Measurements from ENCODE around the gene HDAC7. TPM values are rescaled to one million over a fixed set of nuclear protein-coding genes. Genes with fewer than 3 reads are reported as not detected.

Gene HDAC7
- total RNA-seq, 4 donors from 2014 or later = 58.3 to 105 (median 82.5) TPM

DNA sequence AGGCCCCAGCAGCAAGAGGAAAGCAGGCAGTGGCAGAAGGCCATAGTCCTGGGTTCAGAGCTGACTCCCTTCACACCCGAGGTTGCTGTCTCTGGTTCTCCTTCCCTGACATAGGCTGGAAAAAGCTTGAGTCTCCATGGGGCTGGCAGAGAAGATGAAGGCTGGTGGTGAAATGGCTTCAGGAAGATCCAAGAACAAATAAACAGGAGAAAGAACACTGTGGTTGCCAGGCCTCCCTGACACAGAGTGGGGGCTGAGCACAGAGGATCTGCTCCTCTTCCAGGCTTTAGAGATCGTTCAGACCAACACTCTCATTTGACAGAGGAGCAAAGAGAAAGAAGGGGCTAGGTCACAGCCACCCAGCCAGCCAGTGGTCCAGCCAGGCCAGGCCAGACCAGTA, 14.3 kb downstream of the HDAC7 start:
- no peaks in the 10 kb centered on the region for H3K27me3 ChIP-seq
- H3K4me1 ChIP-seq = peaks cover 100% of the 10 kb centered on the region in 4 donors
- WGBS = 13% methylated on average over 2 of the region's 2 CpGs
- H3K27ac ChIP-seq (replicated peaks in 1 of 4) = peak overlapping the region; percentile 92 to 99 (median 98)
- H3K9me3 ChIP-seq = no peaks in the 10 kb centered on the region
- DNase-seq (ENCODE audit: extremely low spot score) = no peak
- peak overlapping the region in 1 of 4 donors; percentile 4 for H3K4me3 ChIP-seq
- peak; percentile 28 to 55 for TF ChIP-seq POLR2AphosphoS5 (IDR thresholded peaks at IDR 0.05)
- TF ChIP-seq POLR2A (IDR thresholded peaks at IDR 0.05; ENCODE audit: low read depth) = no peak
- no peak for TF ChIP-seq EP300 (IDR thresholded peaks at IDR 0.05)
- TF ChIP-seq, protein P1, sequence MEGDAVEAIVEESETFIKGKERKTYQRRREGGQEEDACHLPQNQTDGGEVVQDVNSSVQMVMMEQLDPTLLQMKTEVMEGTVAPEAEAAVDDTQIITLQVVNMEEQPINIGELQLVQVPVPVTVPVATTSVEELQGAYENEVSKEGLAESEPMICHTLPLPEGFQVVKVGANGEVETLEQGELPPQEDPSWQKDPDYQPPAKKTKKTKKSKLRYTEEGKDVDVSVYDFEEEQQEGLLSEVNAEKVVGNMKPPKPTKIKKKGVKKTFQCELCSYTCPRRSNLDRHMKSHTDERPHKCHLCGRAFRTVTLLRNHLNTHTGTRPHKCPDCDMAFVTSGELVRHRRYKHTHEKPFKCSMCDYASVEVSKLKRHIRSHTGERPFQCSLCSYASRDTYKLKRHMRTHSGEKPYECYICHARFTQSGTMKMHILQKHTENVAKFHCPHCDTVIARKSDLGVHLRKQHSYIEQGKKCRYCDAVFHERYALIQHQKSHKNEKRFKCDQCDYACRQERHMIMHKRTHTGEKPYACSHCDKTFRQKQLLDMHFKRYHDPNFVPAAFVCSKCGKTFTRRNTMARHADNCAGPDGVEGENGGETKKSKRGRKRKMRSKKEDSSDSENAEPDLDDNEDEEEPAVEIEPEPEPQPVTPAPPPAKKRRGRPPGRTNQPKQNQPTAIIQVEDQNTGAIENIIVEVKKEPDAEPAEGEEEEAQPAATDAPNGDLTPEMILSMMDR (IDR thresholded peaks at IDR 0.05) = no peak
- intact Hi-C loops (cut with DNase I) = loop anchor here (2.0 kb wide), 1 partner anchor 31 kb away; no protein-coding TSS in a partner anchor
- peaks cover 0 to 20% (median 7%) of the 10 kb centered on the region in 4 donors for H3K36me3 ChIP-seq

DNA sequence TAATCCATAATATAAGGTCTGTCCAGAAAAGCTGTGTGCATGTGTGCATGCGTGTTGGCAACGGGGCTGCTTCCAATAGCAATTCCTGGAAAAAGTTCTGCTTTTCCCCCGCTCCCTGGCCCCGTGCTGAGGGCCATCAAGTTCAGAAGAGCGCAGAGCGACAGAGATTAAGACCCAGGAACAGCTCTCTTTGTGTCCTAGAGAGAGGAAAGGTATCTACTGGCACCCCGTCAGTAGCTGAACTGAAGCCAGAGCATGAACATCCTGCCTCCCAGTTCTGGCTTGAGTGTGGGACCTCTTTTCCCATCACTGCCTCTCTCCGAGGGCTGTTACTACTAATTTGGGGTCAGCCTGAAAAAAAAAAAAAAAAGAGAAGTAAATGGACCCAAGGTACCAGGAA, 15.5 kb downstream of the HDAC7 start:
- no peaks in the 10 kb centered on the region for H3K27me3 ChIP-seq
- intact Hi-C loops (cut with DNase I) = loop anchor here (2.0 kb wide), 1 partner anchor 33 kb away; no protein-coding TSS in a partner anchor
- DNase-seq (ENCODE audit: extremely low spot score) = no peak
- H3K4me1 ChIP-seq = peaks cover 100% of the 10 kb centered on the region in 4 donors
- TF ChIP-seq, protein P1 (IDR thresholded peaks at IDR 0.05) = no peak
- TF ChIP-seq POLR2AphosphoS5 (IDR thresholded peaks at IDR 0.05) (no peak), POLR2A (IDR thresholded peaks at IDR 0.05; ENCODE audit: low read depth) (no peak), EP300 (IDR thresholded peaks at IDR 0.05) (no peak)
- H3K4me3 ChIP-seq = peak overlapping the region in 1 of 4 donors; percentile 4
- 46% methylated on average over 7 of the region's 8 CpGs for WGBS
- peak overlapping the region; percentile 92 to 99 (median 98) for H3K27ac ChIP-seq (replicated peaks in 1 of 4)
- H3K36me3 ChIP-seq = peaks cover 0 to 25% (median 9%) of the 10 kb centered on the region in 4 donors
- no peaks in the 10 kb centered on the region for H3K9me3 ChIP-seq

DNA sequence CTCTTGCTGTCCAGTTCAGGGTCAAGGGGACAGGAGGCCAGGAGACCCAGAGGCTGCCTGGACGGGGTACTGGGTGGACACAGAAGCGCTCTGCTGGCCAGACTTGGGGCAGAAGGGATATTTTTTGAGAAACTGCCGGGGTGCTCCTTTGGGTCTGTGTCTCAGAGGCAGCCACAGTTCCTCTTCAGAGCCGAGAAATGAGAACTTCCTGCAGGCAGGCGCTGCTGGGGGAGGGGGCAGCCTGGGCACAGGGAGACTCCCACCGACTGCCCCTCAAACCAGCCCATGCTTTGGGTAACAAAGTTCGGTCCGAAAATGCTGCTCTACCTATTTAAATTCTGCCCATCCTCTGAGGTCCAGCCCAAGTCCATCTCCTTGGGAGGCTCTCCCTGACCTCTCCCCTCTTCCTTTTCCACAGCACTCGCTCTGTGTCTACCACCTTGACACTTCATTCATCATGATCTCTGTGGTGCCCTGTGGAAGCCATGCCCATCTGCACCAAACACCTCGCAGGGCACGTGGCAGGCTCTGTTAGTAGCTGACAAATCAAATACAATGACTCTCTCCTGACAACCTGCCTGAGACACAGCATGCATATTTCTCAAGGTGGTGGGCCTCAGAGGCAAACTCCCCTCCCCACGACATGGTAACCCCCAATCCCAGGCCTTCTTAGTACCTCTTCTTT, 16.4 kb downstream of the HDAC7 start:
- H3K27ac ChIP-seq (replicated peaks in 1 of 4) = peak overlapping the region; percentile 92 to 99 (median 98)
- WGBS = 69% methylated on average over 9 of the region's 12 CpGs
- peaks cover 99 to 100% (median 100%) of the 10 kb centered on the region in 4 donors for H3K4me1 ChIP-seq
- H3K27me3 ChIP-seq = no peaks in the 10 kb centered on the region
- TF ChIP-seq POLR2A (IDR thresholded peaks at IDR 0.05; ENCODE audit: low read depth) (no peak), POLR2AphosphoS5 (IDR thresholded peaks at IDR 0.05) (no peak), EP300 (IDR thresholded peaks at IDR 0.05) (no peak)
- TF ChIP-seq, protein P1 (IDR thresholded peaks at IDR 0.05) = no peak
- no peak overlapping the region for H3K4me3 ChIP-seq
- intact Hi-C loops (cut with DNase I) = no loop called here
- no peak for DNase-seq (ENCODE audit: extremely low spot score)
- H3K9me3 ChIP-seq = no peaks in the 10 kb centered on the region
- H3K36me3 ChIP-seq = peaks cover 4 to 34% (median 16%) of the 10 kb centered on the region in 4 donors

DNA sequence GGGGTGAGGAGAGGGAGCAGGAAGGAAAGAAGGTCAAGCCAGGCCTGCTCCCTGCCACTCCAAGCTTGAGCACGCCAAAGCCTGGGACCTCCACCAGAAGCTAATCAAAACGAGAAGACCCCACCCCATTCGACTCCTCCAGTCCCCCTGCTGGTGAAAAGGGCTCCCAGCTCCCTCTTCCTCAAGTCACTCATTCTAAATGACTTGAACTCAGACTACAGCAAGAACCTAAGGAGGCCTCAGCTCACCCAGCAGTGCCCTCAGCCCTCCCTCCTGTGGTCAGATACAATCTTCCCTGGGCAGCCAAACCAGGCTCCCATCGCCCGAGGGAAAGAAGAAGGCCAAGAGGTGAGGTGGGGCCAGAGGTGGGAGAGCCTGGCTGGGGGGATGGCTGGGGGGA, 17.4 kb downstream of the HDAC7 start:
- peak overlapping the region in 1 of 4 donors; percentile 13 for H3K4me3 ChIP-seq
- peak overlapping the region; percentile 92 to 99 (median 98) for H3K27ac ChIP-seq (replicated peaks in 1 of 4)
- intact Hi-C loops (cut with DNase I) = no loop called here

More for the DNA sequence above, 17.4 kb downstream of the HDAC7 start:
- Histone ChIP-seq H3K4me1 (peaks cover 91 to 100% (median 97%) of the 10 kb centered on the region in 4 donors), H3K9me3 (no peaks in the 10 kb centered on the region), H3K36me3 (peaks cover 15 to 44% (median 26%) of the 10 kb centered on the region in 4 donors), H3K27me3 (no peaks in the 10 kb centered on the region)
- no peak for TF ChIP-seq POLR2AphosphoS5 (IDR thresholded peaks at IDR 0.05)
- TF ChIP-seq, protein P1 (IDR thresholded peaks at IDR 0.05) = peak in 1 of 3 experiments; percentile 27
- no peak for TF ChIP-seq POLR2A (IDR thresholded peaks at IDR 0.05; ENCODE audit: low read depth)
- no peak for DNase-seq (ENCODE audit: extremely low spot score)
- 36% methylated on average over 4 of the region's 5 CpGs for WGBS

All from esophagus muscularis mucosa (tissue), 4 donors.